A549 (cell line): ENCODE results near the gene KCTD19.

Experiments
- BHLHE40 ChIP-seq: IDR thresholded peaks from 2 replicates; pipeline ENCODE4 v1.6.1; 2012; ENCODE audit warnings: low read depth, low read length, inconsistent platforms
- CEBPB ChIP-seq, 2 experiments: fragments of >200 bp in 1 of 2; sonication (Bioruptor Twin) in 1 of 2; formaldehyde crosslinking in 1 of 2; IDR thresholded peaks; 2 replicates each; pipeline ENCODE4 v1.6.1; 2012 to 2016
- CHD4 ChIP-seq: fragments of 200-600 bp; sonication (generic); IDR thresholded peaks from 2 replicates; pipeline ENCODE4 v1.6.1; 2016; ENCODE audit warnings: antibody characterized with exemption, mild to moderate bottlenecking, borderline replicate concordance
- EP300 ChIP-seq, 2 experiments: fragments of >200 bp; sonication (Bioruptor Twin); formaldehyde crosslinking; IDR thresholded peaks; 2 replicates in 1 of 2; 3 replicates in 1 of 2; pipeline ENCODE4 v1.6.1; 2016 to 2017
- MAFK ChIP-seq: fragments of 450-650 bp; IDR thresholded peaks from 2 replicates; pipeline ENCODE4 v1.6.1; 2014; ENCODE audit not compliant: partially characterized antibody
- MAZ ChIP-seq: fragments of 150-350 bp; IDR thresholded peaks from 2 replicates; pipeline ENCODE4 v1.6.1; 2014; ENCODE audit warnings: antibody characterized with exemption, low read depth, low read length, borderline replicate concordance
- RFX5 ChIP-seq: fragments of 450-650 bp; IDR thresholded peaks from 2 replicates; pipeline ENCODE4 v1.7.1; 2014; ENCODE audit warnings: antibody characterized with exemption, mild to moderate bottlenecking, moderate library complexity
- USF2 ChIP-seq: fragments of 450-650 bp; IDR thresholded peaks from 2 replicates; pipeline ENCODE4 v1.6.1; 2014; ENCODE audit warnings: antibody characterized with exemption
- TF ChIP-seq, protein P1 (sequence below): fragments of >200 bp; sonication (Bioruptor Twin); formaldehyde crosslinking; IDR thresholded peaks from 3 replicates; pipeline ENCODE4 v1.5.1; 2016

DNA sequence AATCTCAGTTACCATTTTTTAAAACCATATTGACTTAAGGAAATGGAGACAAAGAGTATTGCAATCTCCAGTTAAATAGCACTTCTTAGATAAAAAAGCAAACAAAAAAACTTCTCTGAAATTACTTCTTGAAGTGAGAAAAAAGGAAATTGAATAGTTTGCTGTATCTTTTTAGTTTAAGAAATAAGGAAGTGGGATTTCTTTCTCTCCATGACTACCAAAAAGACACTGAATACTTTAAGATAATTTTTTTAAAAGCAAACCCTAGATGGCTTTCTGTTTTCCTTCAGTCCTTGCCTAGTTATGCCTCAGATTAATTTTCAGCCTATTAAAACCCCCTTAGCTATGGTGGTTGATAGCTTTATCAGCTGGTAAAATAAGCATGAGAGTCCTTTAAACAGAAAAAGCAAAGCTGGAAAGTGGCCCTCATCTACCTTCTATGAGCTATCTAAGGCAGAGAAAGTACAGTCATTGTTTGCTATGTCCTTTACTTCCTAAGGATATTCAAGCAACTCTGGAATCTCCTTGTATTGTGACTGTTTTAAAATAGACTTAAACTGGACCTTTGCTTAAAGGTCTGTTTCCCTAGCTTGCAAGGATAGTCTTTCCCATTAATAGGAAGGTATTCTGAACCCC, 38.2 kb upstream of the KCTD19 start:
- TF ChIP-seq MAZ (no peak), BHLHE40 (no peak), EP300 (IDR thresholded peaks at IDR 0.05) (no peak), RFX5 (no peak), CHD4 (no peak), USF2 (no peak), MAFK (no peak), CEBPB (IDR thresholded peaks at IDR 0.05) (no peak)
- TF ChIP-seq, protein P1, sequence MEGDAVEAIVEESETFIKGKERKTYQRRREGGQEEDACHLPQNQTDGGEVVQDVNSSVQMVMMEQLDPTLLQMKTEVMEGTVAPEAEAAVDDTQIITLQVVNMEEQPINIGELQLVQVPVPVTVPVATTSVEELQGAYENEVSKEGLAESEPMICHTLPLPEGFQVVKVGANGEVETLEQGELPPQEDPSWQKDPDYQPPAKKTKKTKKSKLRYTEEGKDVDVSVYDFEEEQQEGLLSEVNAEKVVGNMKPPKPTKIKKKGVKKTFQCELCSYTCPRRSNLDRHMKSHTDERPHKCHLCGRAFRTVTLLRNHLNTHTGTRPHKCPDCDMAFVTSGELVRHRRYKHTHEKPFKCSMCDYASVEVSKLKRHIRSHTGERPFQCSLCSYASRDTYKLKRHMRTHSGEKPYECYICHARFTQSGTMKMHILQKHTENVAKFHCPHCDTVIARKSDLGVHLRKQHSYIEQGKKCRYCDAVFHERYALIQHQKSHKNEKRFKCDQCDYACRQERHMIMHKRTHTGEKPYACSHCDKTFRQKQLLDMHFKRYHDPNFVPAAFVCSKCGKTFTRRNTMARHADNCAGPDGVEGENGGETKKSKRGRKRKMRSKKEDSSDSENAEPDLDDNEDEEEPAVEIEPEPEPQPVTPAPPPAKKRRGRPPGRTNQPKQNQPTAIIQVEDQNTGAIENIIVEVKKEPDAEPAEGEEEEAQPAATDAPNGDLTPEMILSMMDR = no peak
